Measurements from ENCODE around the gene GRB10.

GRB10 gene

DNA sequence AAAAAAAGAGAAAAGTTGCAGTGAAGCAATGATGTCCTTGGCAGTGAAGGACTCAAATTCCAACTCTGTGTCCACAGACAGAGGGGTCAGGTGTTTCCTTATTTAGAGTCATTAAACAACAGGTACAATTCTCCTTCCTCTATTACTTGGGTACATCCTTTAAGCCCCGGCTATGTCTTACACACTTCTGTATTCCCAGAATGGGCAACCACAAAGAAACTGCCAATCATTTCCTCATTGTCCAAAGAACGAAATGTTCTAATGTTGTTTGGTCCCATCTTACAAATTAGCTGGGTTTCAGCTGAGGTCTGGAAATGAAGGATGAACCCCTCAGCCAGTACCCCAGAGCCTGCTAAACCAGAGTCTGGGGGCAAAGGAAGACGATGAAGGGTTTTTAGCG lies 59.5 kb downstream of the GRB10 start:
- TF ChIP-seq, protein P1, sequence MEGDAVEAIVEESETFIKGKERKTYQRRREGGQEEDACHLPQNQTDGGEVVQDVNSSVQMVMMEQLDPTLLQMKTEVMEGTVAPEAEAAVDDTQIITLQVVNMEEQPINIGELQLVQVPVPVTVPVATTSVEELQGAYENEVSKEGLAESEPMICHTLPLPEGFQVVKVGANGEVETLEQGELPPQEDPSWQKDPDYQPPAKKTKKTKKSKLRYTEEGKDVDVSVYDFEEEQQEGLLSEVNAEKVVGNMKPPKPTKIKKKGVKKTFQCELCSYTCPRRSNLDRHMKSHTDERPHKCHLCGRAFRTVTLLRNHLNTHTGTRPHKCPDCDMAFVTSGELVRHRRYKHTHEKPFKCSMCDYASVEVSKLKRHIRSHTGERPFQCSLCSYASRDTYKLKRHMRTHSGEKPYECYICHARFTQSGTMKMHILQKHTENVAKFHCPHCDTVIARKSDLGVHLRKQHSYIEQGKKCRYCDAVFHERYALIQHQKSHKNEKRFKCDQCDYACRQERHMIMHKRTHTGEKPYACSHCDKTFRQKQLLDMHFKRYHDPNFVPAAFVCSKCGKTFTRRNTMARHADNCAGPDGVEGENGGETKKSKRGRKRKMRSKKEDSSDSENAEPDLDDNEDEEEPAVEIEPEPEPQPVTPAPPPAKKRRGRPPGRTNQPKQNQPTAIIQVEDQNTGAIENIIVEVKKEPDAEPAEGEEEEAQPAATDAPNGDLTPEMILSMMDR (IDR thresholded peaks at IDR 0.05; ENCODE audit: borderline replicate concordance, insufficient read depth, low read depth, low read length) = no peak
- no peak overlapping the region for H3K4me3 ChIP-seq (ENCODE audit: low read depth, low read length)

DNA sequence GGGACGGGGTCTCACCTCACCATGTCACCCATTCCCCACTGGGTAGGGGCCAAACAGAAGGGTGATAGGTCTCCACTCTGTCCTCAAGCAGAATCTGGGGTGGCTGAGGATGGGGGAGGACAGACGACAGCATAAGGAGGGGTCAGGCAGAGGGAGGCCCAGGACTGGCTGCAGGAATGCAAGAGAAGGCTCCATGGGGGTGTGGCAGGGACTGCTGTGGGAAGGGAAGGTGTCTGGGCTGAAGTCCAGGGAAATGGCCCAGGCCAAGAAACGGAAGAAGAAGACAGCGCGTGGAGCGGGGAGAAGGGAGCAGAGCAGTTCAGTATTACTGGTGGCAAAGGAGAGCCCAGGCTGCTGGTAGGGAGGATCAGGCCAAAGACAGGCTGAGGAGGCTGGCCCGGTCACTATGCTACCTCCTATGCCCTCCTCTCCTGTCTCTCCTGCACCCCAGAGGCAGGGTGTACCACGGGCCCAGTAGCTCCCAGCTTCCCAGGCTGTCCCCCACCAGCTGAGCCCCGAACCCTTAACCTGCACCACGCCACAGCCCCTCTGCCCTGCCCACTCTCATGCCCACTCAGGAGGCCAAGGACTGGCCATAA lies 60.9 kb downstream of the GRB10 start:
- TF ChIP-seq, protein P1 (IDR thresholded peaks at IDR 0.05; ENCODE audit: borderline replicate concordance, insufficient read depth, low read depth, low read length) = no peak

DNA sequence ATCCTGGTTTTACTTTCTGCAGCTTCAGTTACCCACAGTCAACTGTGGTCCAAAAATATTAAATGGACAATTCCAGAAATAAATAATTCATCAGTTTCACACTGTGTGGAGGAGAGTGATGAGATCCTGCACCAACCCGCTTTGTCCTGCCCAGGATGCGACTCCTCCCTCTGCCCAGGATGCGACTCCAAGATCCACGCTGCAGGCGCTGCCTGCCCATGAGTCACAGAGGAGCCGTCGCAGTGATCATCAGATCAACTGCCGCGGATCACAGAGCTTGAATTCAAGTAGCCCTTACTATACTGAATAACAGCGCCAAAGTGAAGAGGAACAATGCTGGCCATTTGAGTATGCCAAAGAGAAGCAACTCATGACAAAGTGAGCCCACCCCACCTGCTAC lies 61.5 kb downstream of the GRB10 start:
- TF ChIP-seq, protein P1 (IDR thresholded peaks at IDR 0.05; ENCODE audit: borderline replicate concordance, insufficient read depth, low read depth, low read length) = no peak
- no peak overlapping the region for H3K4me3 ChIP-seq (ENCODE audit: low read depth, low read length)

More for the DNA sequence above, 60.9 kb downstream of the GRB10 start:
- no peak overlapping the region for H3K4me3 ChIP-seq (ENCODE audit: low read depth, low read length)

DNA sequence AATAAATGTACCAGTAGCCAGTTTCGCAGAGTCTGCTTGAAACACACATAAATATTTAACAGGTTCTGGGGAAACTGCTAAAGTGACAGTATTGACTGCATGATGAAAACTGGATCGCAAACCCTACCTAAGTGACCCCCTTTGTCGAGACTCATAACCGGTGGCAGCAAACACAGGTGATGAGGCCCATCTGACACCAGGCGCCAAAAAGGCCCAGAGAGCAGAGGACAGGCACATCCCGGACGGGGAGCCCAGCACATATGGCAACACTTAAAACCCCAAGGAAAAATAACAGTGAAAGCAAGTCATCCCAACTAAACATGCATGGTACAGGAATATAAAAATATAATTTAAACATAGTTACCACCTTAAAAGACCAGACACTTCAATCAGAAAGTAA lies 62.4 kb downstream of the GRB10 start:
- TF ChIP-seq, protein P1 (IDR thresholded peaks at IDR 0.05; ENCODE audit: borderline replicate concordance, insufficient read depth, low read depth, low read length) = no peak

DNA sequence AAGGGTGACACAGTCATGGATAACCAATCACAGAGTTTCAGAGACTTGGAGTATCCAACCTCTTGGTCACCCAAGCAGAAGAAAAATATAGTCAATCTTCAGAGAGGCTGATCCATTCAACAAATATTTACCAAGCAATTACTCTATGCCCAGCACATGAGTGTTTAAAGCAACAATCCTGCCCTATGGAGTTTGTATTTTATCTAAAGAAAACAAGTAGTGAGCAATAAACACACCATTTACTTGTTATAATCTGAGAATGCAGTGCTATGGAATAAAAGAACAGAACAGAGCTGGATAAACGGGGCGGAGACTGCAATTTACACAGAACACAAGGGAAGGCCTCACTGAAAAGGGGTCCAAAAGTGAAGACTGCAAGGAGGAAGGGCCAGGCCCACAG lies 63.8 kb downstream of the GRB10 start:
- no peak overlapping the region for H3K4me3 ChIP-seq (ENCODE audit: low read depth, low read length)
- TF ChIP-seq, protein P1 (IDR thresholded peaks at IDR 0.05; ENCODE audit: borderline replicate concordance, insufficient read depth, low read depth, low read length) = no peak

More for the DNA sequence above, 62.4 kb downstream of the GRB10 start:
- no peak overlapping the region for H3K4me3 ChIP-seq (ENCODE audit: low read depth, low read length)

DNA sequence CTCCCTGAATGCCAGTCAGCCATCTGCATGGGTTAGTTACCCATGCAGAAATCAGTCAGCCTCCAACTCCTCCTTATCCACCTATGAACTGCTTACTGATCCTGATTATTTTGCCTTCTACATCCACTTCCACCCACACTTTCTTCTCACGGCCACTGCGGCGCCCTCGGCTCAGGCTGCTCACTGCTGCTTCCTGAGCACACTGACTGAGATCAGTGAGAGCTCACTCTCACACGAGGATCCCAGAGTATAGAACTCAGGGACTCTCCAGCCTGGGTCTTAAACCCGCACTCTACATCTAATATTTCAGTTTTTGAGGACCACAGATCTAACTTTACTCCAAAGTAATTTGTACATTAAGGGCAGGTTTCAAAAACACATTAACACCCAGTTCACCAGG lies 64.4 kb downstream of the GRB10 start:
- TF ChIP-seq, protein P1 (IDR thresholded peaks at IDR 0.05; ENCODE audit: borderline replicate concordance, insufficient read depth, low read depth, low read length) = no peak
- no peak overlapping the region for H3K4me3 ChIP-seq (ENCODE audit: low read depth, low read length)

DNA sequence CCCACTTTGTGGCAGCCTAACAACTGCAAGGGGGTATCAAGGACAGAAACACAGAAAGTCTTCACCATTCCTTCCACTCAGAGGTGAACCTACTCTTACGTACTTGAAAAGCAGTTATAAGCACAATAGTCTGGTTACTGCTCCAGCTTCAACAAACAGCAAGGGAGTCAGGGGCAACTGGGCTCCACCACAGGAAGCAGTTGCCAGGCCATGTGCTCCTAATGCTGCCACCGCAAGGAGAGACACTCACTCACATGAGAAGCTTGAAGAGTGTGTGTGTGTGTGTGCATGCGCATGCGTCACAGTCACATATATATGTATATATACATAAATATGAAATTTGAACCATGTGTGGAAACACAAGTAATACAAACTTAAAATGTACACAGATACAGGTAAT lies 65.5 kb downstream of the GRB10 start:
- no peak overlapping the region for H3K4me3 ChIP-seq (ENCODE audit: low read depth, low read length)
- TF ChIP-seq, protein P1 (IDR thresholded peaks at IDR 0.05; ENCODE audit: borderline replicate concordance, insufficient read depth, low read depth, low read length) = no peak
